Hepatocyte (in vitro differentiated cells): Measurements from ENCODE around the gene SLC13A3. TPM values are rescaled to one million over a fixed set of nuclear protein-coding genes. Genes with fewer than 3 reads are reported as not detected.

Source experiments
- DNase-seq: peaks from one replicate; pipeline ENCODE4 v3.0.0-alpha.2; 2016; ENCODE audit warnings: low spot score
- H2AFZ ChIP-seq: fragments of 200-600 bp; sonication (generic); 2 replicates; pipeline ENCODE4 v1.6.0; 2016; ENCODE audit warnings: antibody characterized with exemption, mild to moderate bottlenecking
- H3K27ac ChIP-seq: fragments of 200-600 bp; sonication (generic); 2 replicates; pipeline ENCODE4 v1.5.1; 2016; ENCODE audit warnings: mild to moderate bottlenecking
- H3K27me3 ChIP-seq: fragments of 200-600 bp; sonication (generic); 2 replicates; pipeline ENCODE4 v1.6.1; 2016
- H3K36me3 ChIP-seq: fragments of 200-600 bp; sonication (generic); replicated peaks from 2 replicates; pipeline ENCODE4 v1.5.1; 2016; ENCODE audit warnings: low read depth; ENCODE audit not compliant: insufficient read depth
- H3K4me1 ChIP-seq: fragments of 200-600 bp; sonication (generic); 2 replicates; pipeline ENCODE4 v1.5.1; 2016; ENCODE audit warnings: mild to moderate bottlenecking, moderate library complexity; ENCODE audit not compliant: insufficient read depth
- H3K4me2 ChIP-seq: fragments of 200-600 bp; sonication (generic); 2 replicates; pipeline ENCODE4 v1.6.0; 2016
- H3K4me3 ChIP-seq: fragments of 200-600 bp; sonication (generic); 2 replicates; pipeline ENCODE4 v1.5.1; 2016; ENCODE audit warnings: mild to moderate bottlenecking
- H3K79me2 ChIP-seq: fragments of 200-600 bp; sonication (generic); 2 replicates; pipeline ENCODE4 v1.6.0; 2017; ENCODE audit warnings: mild to moderate bottlenecking
- H3K9me2 ChIP-seq: fragments of 200-600 bp; sonication (generic); replicated peaks from 2 replicates; pipeline ENCODE4 v1.6.0; 2017; ENCODE audit warnings: mild to moderate bottlenecking; ENCODE audit not compliant: insufficient read depth
- H3K9me3 ChIP-seq: fragments of 200-600 bp; sonication (generic); 2 replicates; pipeline ENCODE4 v1.5.1; 2016; ENCODE audit warnings: low read depth, mild to moderate bottlenecking
- H4K20me1 ChIP-seq: fragments of 200-600 bp; sonication (generic); 2 replicates; pipeline ENCODE4 v1.6.0; 2016; ENCODE audit warnings: mild to moderate bottlenecking; ENCODE audit not compliant: insufficient read depth, poor library complexity, severe bottlenecking
- CTCF ChIP-seq: fragments of 200-600 bp; sonication (generic); IDR thresholded peaks from 2 replicates; pipeline ENCODE4 v1.5.1; 2016; ENCODE audit warnings: antibody characterized with exemption, mild to moderate bottlenecking; ENCODE audit not compliant: poor library complexity
- EZH2 ChIP-seq: fragments of 200-600 bp; sonication (generic); IDR thresholded peaks from 2 replicates; pipeline ENCODE4 v1.6.1; 2016; ENCODE audit warnings: antibody characterized with exemption, mild to moderate bottlenecking, borderline replicate concordance
- EZH2phosphoT487 ChIP-seq: fragments of 200-600 bp; sonication (generic); IDR thresholded peaks from one replicate; pipeline ENCODE4 v1.6.1; 2018; ENCODE audit warnings: antibody characterized with exemption, mild to moderate bottlenecking, low read depth, moderate library complexity; ENCODE audit not compliant: unreplicated experiment, severe bottlenecking
- WGBS: methylation state at CpG from one replicate; pipeline ENCODE4 v1.1.6; 2016; ENCODE audit warnings: low lambda C conversion rate; ENCODE audit errors: missing lambda C conversion rate; 5-methylcytosine and 5-hydroxymethylcytosine counted together
- polyA plus RNA-seq: library from polyadenylated mRNA; unstranded; fragments of >200 nt; fragmentation: Nextera tagmentation; extraction: Ambion mirVana; gene quantifications from 2 replicates; pipeline ENCODE4 v1.2.1, GENCODE V29; 2016
- total RNA-seq: library from RNA; depleted of rRNA; stranded (reverse); fragments of >200 nt; gene quantifications from 2 replicates; pipeline ENCODE4 v1.2.3, GENCODE V29; 2014

The SLC13A3 gene
- total and polyA plus RNA-seq, 2 experiments from 2014 or later: 1.8 to 9.4 TPM

- no peak overlapping the region for H3K4me3 ChIP-seq
- H3K4me2 ChIP-seq: no peak overlapping the region
- no peaks in the 10 kb centered on the region for H4K20me1 ChIP-seq
- no peaks in the 10 kb centered on the region for H3K9me2 ChIP-seq
- H3K4me1 ChIP-seq: no peaks in the 10 kb centered on the region
- no peak for TF ChIP-seq CTCF
- TF ChIP-seq EZH2: no peak
- TF ChIP-seq EZH2phosphoT487: no peak
- H2AFZ ChIP-seq: no peak overlapping the region
- no peaks in the 10 kb centered on the region for H3K27me3 ChIP-seq
- 92% methylated on average over 4 of the region's 4 CpGs for WGBS
- no peak overlapping the region for H3K27ac ChIP-seq
- no peak for DNase-seq
- no peaks in the 10 kb centered on the region for H3K9me3 ChIP-seq
- no peaks in the 10 kb centered on the region for H3K36me3 ChIP-seq
- H3K79me2 ChIP-seq: no peaks in the 10 kb centered on the region
Observed at GRCh38 chr20:46636514-46636913, 14.7 kb downstream of the SLC13A3 start.

DNA sequence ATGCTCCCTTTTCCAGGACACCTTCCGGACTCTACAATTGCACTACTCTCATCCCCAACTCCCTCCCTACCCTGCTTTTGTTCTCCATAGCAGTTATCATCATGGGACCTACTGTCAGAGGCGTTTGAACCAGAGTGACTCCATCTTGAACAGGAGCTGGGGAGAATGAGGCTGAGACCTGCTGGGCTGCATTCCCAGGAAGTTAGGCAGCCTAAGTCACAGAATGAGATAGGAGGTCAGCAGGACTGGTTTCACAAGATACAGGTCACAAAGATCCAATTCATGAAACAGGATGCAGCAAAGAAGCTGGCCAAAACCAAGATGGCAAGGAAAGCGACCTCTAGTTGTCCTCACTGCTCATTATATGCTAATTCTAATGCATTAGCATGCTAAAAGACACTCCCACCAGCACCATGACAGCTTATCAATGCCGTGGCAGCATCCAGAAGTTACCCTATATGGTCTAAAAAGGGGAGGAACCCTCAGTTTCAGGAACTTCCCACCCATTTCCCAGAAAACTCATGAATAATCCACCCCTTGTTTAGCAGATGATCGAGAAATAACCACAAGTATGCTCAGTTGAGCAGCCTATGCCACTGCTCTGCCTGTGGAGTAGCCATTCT lies 15.6 kb downstream of the SLC13A3 start:
- Histone ChIP-seq H4K20me1 (no peaks in the 10 kb centered on the region), H3K27me3 (no peaks in the 10 kb centered on the region), H3K4me3 (no peak overlapping the region), H2AFZ (no peak overlapping the region), H3K4me2 (no peak overlapping the region), H3K9me2 (no peaks in the 10 kb centered on the region), H3K4me1 (no peaks in the 10 kb centered on the region), H3K9me3 (no peaks in the 10 kb centered on the region), H3K27ac (no peak overlapping the region), H3K79me2 (no peaks in the 10 kb centered on the region), H3K36me3 (no peaks in the 10 kb centered on the region)
- TF ChIP-seq EZH2 (no peak), CTCF (no peak), EZH2phosphoT487 (no peak)
- 92% methylated on average over 5 of the region's 5 CpGs for WGBS
- DNase-seq: no peak

DNA sequence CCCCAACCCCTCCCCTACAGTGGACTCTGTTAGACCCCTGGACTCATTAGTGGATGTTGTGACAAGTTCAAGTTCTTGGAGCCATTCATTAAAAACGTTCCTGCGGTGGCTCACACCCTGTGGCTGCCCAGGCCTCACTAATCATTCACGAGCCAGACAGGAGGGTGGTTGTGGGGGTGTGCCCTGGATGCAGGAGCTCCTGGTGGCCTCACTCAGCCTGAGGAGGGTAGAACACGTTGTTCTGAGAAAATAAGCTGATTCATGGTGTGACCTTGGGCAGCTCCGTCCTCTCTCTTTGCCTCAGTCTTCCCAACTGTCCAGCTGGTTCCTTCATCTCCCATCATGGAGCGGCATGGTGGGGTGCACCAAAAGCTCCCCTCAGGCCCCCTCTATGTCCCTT lies 16.7 kb downstream of the SLC13A3 start:
- DNase-seq: no peak
- no peak overlapping the region for H3K4me3 ChIP-seq
- H3K4me1 ChIP-seq: no peaks in the 10 kb centered on the region
- H3K9me2 ChIP-seq: no peaks in the 10 kb centered on the region
- no peaks in the 10 kb centered on the region for H3K36me3 ChIP-seq
- H2AFZ ChIP-seq: no peak overlapping the region
- no peak overlapping the region for H3K4me2 ChIP-seq
- no peaks in the 10 kb centered on the region for H3K27me3 ChIP-seq
- H3K9me3 ChIP-seq: no peaks in the 10 kb centered on the region
- H3K79me2 ChIP-seq: no peaks in the 10 kb centered on the region
- H3K27ac ChIP-seq: no peak overlapping the region
- H4K20me1 ChIP-seq: no peaks in the 10 kb centered on the region
- TF ChIP-seq EZH2phosphoT487 (no peak), EZH2 (no peak), CTCF (no peak)
- 82% methylated on average over 6 of the region's 6 CpGs for WGBS
